K562 treated with DMSO at 1 percent for 12 hours (cell line): Measurements from ENCODE around the gene IFT22. TPM values are rescaled to one million over a fixed set of nuclear protein-coding genes. Genes with fewer than 3 reads are reported as not detected.

Experiments used
- total RNA-seq: library from RNA; unstranded; fragments of 300-600 nt; gene quantifications from 2 replicates; pipeline ENCODE4 v1.2.3, GENCODE V29; 2022; ENCODE audit not compliant: insufficient read depth

Gene IFT22
- 12.3 and 15.3 TPM in 2 replicates for total RNA-seq

DNA sequence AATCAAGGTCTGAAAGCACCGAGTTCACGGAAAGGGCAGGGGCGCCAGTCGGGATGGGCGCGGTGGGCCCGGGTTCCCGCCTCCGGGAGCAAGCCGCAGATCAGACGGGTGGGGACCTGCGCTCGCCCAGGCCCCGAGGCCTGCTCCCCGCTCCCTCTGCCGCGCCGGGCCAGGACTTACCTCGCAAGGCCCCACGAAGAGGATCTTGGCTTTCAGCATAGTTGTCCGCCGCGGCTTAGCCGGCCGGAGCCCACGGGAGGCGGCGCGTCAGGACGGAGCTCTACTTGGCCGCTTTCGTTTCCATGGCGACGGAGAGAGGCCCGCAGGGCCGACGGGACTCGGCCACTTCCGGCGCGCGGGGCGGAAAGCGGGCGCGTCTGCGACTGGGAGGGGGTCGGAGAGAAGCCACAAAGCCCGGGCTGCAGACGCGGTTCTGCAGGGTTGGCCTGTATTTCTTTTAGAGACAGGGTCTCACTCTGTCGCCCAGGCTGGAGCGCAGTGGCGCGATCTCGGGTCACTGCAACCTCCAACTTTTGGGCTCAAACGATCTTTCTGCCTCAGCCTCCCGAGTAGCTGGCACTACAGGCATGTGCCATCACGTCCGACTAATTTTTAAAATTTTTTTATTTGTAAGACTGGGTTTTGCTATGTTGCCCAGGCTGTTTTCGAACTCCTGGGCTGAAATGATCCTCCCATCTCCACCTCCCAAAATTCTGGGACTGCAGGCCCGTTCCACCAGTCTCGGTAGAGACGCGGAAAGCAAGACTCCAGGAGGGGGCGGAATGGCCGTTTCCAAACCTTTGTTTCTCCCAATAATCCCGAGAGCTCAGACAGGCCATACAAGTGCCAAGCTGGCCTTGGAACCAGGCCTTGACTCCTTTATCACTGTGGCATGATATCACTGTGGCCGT is at the start of gene IFT22:
IFT22 (minus strand) TSS at position 322 of the 911 bp plus-strand sequence; CDS start at position 219, 103 bp downstream.

DNA sequence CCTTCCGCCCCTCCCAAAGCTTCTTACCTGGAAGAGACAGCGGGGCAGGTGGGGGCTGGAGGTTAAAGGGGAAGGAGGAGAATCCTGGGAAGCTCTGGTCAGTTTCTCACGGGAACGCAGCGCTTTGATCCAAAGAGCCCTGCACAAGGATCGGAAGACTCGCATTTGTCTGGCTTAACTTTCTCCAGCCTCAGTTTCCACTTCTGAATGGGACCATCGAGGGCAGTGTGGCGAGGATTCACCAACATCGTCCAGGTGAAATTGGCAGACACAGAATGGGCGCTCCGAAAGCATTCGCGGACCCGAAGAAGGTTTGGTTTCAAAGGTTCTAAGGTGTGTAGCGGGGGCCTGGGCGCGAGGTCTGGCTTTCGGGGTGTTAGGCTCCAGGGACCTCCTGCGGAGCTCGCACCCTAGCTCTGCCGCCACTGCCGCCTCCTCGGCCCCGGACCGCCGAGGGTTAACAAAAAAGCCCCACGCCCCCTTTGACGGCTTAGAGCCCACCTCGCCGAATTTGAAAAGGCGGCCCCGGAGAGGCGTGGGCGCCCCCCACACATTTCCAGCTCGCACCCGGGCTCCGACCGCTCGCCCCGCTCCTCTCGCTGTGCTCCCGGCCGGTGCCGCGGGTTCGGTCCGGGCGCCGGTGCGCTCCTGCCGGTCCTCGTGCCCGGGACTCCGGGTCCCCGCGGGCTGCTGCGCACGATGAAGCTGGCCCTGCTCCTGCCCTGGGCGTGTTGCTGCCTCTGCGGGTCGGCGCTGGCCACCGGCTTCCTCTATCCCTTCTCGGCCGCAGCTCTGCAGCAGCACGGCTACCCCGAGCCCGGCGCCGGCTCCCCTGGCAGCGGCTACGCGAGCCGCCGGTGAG is 41.0 kb upstream of the IFT22 start, which contains the start of gene COL26A1:
COL26A1 (plus strand) TSS at position 542 of the 862 bp plus-strand sequence; CDS start at position 700, 158 bp downstream.

Other genes starting within 250 kb of the IFT22 start
- gene TRIM56, start 236.3 kb downstream of the IFT22 start, total RNA-seq: 12.0 and 25.1 TPM in 2 replicates
- gene SERPINE1, start 194.7 kb downstream of the IFT22 start, total RNA-seq: 1.5 and 3.0 TPM in 2 replicates
- 101 and 123 TPM in 2 replicates for gene AP1S1, start 167.3 kb downstream of the IFT22 start, total RNA-seq
- gene VGF, start 156.2 kb downstream of the IFT22 start, total RNA-seq: 0.49 and 1.3 TPM in 2 replicates
- gene NAT16, start 141.5 kb downstream of the IFT22 start, total RNA-seq: not detected in 2 replicates
- not detected in 2 replicates for gene MOGAT3, start 120.8 kb downstream of the IFT22 start, total RNA-seq
- gene PLOD3, start 104.2 kb downstream of the IFT22 start, total RNA-seq: 61.8 and 71.1 TPM in 2 replicates
- 132 and 185 TPM in 2 replicates for gene ZNHIT1, start 103.6 kb downstream of the IFT22 start, total RNA-seq
- 20.8 and 29.6 TPM in 2 replicates for gene CLDN15, start 84.0 kb downstream of the IFT22 start, total RNA-seq
- gene FIS1, start 76.7 kb downstream of the IFT22 start, total RNA-seq: 109 and 134 TPM in 2 replicates
- gene COL26A1, start 41.1 kb upstream of the IFT22 start, total RNA-seq: 0.70 and 1.3 TPM in 2 replicates